ENCODE measurements around the gene ANKS3. TPM values are rescaled to one million over a fixed set of nuclear protein-coding genes. Genes with fewer than 3 reads are reported as not detected.

ANKS3 gene
- total and polyA plus RNA-seq, 2 of the 8 experiments (the other 6 are each of a cell fraction or from before 2014, with no cell fraction given), result 15.5 to 23.9 TPM

GRCh38 chr16:4676831-4677230 is 57.2 kb downstream of the ANKS3 start:
- ChIA-PET CTCF (ENCODE audit: partially characterized antibody) (interaction anchor here (0.5 to 1.2 kb wide), 2 partner anchors 27 to 384 kb away, joined by 3 to 4 read pairs; no protein-coding TSS in a partner anchor), POLR2A (ENCODE audit: partially characterized antibody) (interaction anchor here (1.1 to 1.3 kb wide), 2 partner anchors 16 to 19 kb away, joined by 4 read pairs; partner anchors contain the start of gene NUDT16L1)
- no peak overlapping the region for H3K9ac ChIP-seq (replicated peaks in 1 of 4; ENCODE audit: extremely low read depth in 1 of 4, low read depth in 3 of 4, low read length in 3 of 4)
- FAIRE-seq, result no peak
- no peak overlapping the region for H3K18ac ChIP-seq (ENCODE audit: extremely low read depth, low read length)
- H2AK5ac ChIP-seq (ENCODE audit: low read depth, low read length), result peak overlapping the region; percentile 53; the same call in 1 of the 2 replicates
- no peak overlapping the region for H3K14ac ChIP-seq (ENCODE audit: insufficient read length)
- no peak for DNase-seq (ENCODE audit: low read depth in 1 of 2, low spot score in 2 of 2)
- H3K79me1 ChIP-seq (ENCODE audit: low read depth, low read length), result peaks cover 4% of the 10 kb centered on the region; the same call in 1 of the 2 replicates
- peaks cover 3 to 12% of the 10 kb centered on the region in 2 experiments for H4K20me1 ChIP-seq (replicated peaks in 1 of 2; ENCODE audit: control insufficient read depth in 1 of 2, insufficient read depth in 2 of 2, low read length in 2 of 2)
- H3K4me2 ChIP-seq (ENCODE audit: insufficient read depth in 1 of 2, low read depth in 2 of 2, low read length in 2 of 2), result no peak overlapping the region
- no peaks in the 10 kb centered on the region for H3K9me3 ChIP-seq (ENCODE audit: insufficient read depth in 2 of 2, low read depth in 1 of 2, low read length in 1 of 2)
- H3K79me2 ChIP-seq (ENCODE audit: control insufficient read depth in 1 of 2, insufficient read depth in 2 of 2, low read length in 2 of 2), result no peaks in the 10 kb centered on the region
- 0 out of 2 replicates have a peak overlapping the region, but pooled peaks have one; percentile 49 for H2BK5ac ChIP-seq (ENCODE audit: low read depth, low read length)
- no peak overlapping the region for H2BK120ac ChIP-seq (replicated peaks; ENCODE audit: low read depth, low read length)
- WGBS, 2 experiments (ENCODE audit: extremely low coverage in 1 of 2, insufficient coverage in 1 of 2, insufficient read length in 1 of 2, insufficient replicate concordance in 2 of 2, low coverage in 1 of 2, low lambda C conversion rate in 2 of 2, missing lambda C conversion rate in 1 of 2), result 93% methylated on average over 11 of the region's 11 CpGs; no CpG with 5 or more reads in 1 of the 2 experiments
- H3K4ac ChIP-seq (replicated peaks; ENCODE audit: insufficient read length, low read depth, low read length), result no peak overlapping the region
- H3K56ac ChIP-seq (replicated peaks; ENCODE audit: insufficient read length, low read depth, low read length), result no peak overlapping the region
- H3K4me1 ChIP-seq (replicated peaks in 1 of 4; ENCODE audit: control insufficient read depth in 3 of 4, insufficient read depth in 4 of 4, low read length in 3 of 4), result peaks cover 0 to 3% (median under 1%) of the 10 kb centered on the region in 4 experiments; a peak in 3 of 7 replicates
- no peak overlapping the region for H4K91ac ChIP-seq (replicated peaks; ENCODE audit: insufficient read length, low read length)
- H3K27me3 ChIP-seq (replicated peaks in 1 of 4; ENCODE audit: control insufficient read depth in 3 of 4, extremely low read depth in 1 of 4, insufficient read depth in 3 of 4, low read length in 3 of 4), result no peaks in the 10 kb centered on the region
- no peak overlapping the region for H2BK12ac ChIP-seq (ENCODE audit: low read depth, low read length)
- H4K5ac ChIP-seq (ENCODE audit: insufficient read length, low read depth, low read length), result no peak overlapping the region
- H3K23me2 ChIP-seq (ENCODE audit: low read depth, low read length), result no peaks in the 10 kb centered on the region
- H3K4me3 ChIP-seq (ENCODE audit: extremely low read depth in 1 of 4, insufficient read depth in 2 of 4, low read depth in 3 of 4, low read length in 4 of 4), result no peak overlapping the region
- no peak overlapping the region for H3K27ac ChIP-seq (ENCODE audit: low read depth, low read length)
- H3K23ac ChIP-seq (ENCODE audit: insufficient read length), result no peak overlapping the region
- no peak overlapping the region for H4K8ac ChIP-seq (ENCODE audit: extremely low read depth, insufficient read depth, low read length)
- H3K36me3 ChIP-seq (ENCODE audit: control insufficient read depth in 2 of 4, insufficient read depth in 4 of 4, low read length in 3 of 4), result peaks cover 0 to 13% (median 4%) of the 10 kb centered on the region in 4 experiments; a peak in 5 of 8 replicates
- H2BK15ac ChIP-seq (ENCODE audit: low read length), result no peak overlapping the region
- no peak overlapping the region for H2BK20ac ChIP-seq (ENCODE audit: low read length)
- H2AFZ ChIP-seq (ENCODE audit: low read length), result no peak overlapping the region
- no peak for TF ChIP-seq HDAC2 (IDR thresholded peaks at IDR 0.05; ENCODE audit: borderline replicate concordance in 1 of 2, low read depth in 2 of 2, low read length in 2 of 2)
- TF ChIP-seq ATF2 (IDR thresholded peaks at IDR 0.05; ENCODE audit: low read length), result no peak
- no peak for TF ChIP-seq JUND (IDR thresholded peaks at IDR 0.05; ENCODE audit: low read length)

Measured in H1 (cell line).